Hematopoietic multipotent progenitor cell treated with erythropoietin and hydrocortisone succinate and interleukin-3 and kit ligand, for 17 days (in vitro differentiated cells): Measurements from ENCODE around the gene FABP2.
"Not testable (repeated sequence)": the region's sequence is repeated elsewhere in the genome, so short reads cannot be mapped to it uniquely, and the experiment has no call there.

Source experiments
- DNase-seq: peaks from one replicate; pipeline ENCODE4 v3.0.0-alpha.2; 2015; ENCODE audit warnings: low spot score

FABP2 gene

GRCh38 chr4:119310826-119311225 lies 11.1 kb downstream of the FABP2 start:
- no peak for DNase-seq

GRCh38 chr4:119307606-119308005 lies 14.3 kb downstream of the FABP2 start:
- DNase-seq: no peak

GRCh38 chr4:119304431-119304830 lies 17.5 kb downstream of the FABP2 start:
- no peak for DNase-seq

GRCh38 chr4:119303587-119304305 lies 18.2 kb downstream of the FABP2 start:
- no peak for DNase-seq

GRCh38 chr4:119302073-119302832 lies 19.7 kb downstream of the FABP2 start:
- no peak for DNase-seq

- DNase-seq: peak; percentile 78
Measured at GRCh38 chr4:119300101-119300978, 21.6 kb downstream of the FABP2 start.

GRCh38 chr4:119299741-119300100 lies 22.2 kb downstream of the FABP2 start:
- peak; percentile 56 for DNase-seq

GRCh38 chr4:119299260-119299671 lies 22.7 kb downstream of the FABP2 start:
- no peak for DNase-seq

GRCh38 chr4:119297795-119298194 lies 24.1 kb downstream of the FABP2 start:
- DNase-seq: no peak

GRCh38 chr4:119296356-119296755 lies 25.6 kb downstream of the FABP2 start:
- DNase-seq: no peak

GRCh38 chr4:119290598-119290997 lies 31.3 kb downstream of the FABP2 start:
- no peak for DNase-seq

GRCh38 chr4:119289313-119289712 lies 32.6 kb downstream of the FABP2 start:
- DNase-seq: no peak

- peak; percentile 64 for DNase-seq
Measured at GRCh38 chr4:119286377-119287002, 35.4 kb downstream of the FABP2 start.

- peak; percentile 14 for DNase-seq
Measured at GRCh38 chr4:119284876-119285780, 36.8 kb downstream of the FABP2 start.

- no peak for DNase-seq
Measured at GRCh38 chr4:119281393-119281792, 40.5 kb downstream of the FABP2 start.

GRCh38 chr4:119279945-119280344 lies 42.0 kb downstream of the FABP2 start:
- DNase-seq: not testable (repeated sequence)

GRCh38 chr4:119279541-119279940 lies 42.4 kb downstream of the FABP2 start:
- DNase-seq: not testable (repeated sequence)

- DNase-seq: no peak
Measured at GRCh38 chr4:119271361-119272085, 50.4 kb downstream of the FABP2 start.

GRCh38 chr4:119268466-119268865 lies 53.5 kb downstream of the FABP2 start:
- DNase-seq: no peak
